HG03103 (cell line): ENCODE measurements around the gene IARS1.
A peak's percentile ranks its signal among the peaks of the same experiment; 100 is the strongest.

ENCODE experiments used
- ATAC-seq: cut with Tn5 transposase; IDR thresholded peaks from one replicate; pipeline ENCODE4 v1.9.1; 2021; ENCODE audit warnings: low read depth; ENCODE audit not compliant: unreplicated experiment

IARS1 gene

DNA sequence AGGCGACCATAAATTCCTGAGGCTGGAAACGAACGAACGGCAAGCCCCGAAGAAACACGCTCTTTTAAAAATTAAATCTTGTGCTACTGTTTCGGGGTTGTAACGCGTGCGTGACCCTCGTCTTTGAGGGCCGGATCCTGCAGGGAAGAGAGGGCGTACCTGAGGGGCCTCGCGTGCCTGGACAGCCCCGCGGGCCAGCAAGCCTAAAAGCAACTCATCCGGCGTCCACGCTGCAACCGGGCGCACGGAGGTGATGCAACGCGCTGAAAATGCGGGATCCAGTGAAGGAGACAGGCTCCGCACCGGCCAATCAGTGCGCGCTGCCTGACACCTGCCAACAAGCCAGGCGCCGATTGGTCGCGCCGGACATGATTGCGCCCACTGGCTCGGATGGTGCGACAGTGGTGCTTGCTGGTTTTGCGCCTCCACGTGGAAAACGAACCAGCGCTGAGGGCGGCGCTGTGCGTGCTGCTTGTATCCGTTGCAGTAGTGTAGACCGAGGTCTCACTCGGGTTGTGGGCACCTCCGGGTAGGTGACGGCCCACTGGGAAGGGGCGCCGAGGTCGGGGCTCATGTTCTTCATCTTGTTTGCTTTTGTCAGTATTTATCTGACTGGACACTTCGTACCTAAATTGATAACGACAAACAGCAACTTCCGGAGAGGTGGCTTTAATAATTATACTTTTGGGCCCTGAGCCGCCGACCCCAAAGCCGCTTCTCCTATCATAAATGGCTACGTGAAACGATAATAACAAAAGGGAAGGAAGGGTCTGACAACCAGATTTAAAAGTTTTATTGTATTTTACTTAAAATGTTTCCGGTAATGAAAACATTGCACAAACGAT is at the start of gene IARS1:
IARS1 (minus strand) TSS at position 246 of the 845 bp plus-strand sequence. CDS start 4,278 bp downstream, outside the sequence.
- ATAC-seq, result peak; percentile 94

DNA sequence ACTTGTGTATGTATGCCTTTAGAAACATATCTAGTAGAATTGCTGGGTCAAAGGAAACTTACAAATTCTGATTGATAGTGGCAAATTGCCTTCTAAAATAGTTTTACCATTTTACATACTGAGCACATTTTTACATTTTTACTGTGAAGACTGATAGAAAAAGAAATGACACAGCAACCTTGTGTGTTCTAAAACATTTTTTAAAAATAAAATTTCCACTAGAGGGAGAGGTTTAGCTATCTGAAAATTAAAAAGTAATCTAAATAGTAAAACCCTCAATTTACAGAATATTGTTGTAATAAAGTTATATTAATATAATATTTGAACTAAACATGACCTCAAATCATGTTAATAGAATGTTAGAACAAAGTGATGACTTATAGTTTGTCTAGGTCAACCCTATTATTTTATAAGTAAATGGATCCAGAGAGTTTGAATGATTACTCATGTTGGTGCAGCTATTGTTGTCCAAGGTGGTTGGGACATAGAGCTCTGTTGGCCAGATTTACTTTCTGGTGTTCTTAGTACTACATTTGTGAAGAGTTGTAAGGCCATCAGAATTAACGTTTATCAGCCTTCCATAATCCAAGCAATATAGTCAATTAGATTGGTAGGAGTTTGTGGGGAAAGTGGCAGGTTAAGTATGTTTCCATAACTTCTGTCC is 49.5 kb upstream of the IARS1 start:
- ATAC-seq, result no peak

DNA sequence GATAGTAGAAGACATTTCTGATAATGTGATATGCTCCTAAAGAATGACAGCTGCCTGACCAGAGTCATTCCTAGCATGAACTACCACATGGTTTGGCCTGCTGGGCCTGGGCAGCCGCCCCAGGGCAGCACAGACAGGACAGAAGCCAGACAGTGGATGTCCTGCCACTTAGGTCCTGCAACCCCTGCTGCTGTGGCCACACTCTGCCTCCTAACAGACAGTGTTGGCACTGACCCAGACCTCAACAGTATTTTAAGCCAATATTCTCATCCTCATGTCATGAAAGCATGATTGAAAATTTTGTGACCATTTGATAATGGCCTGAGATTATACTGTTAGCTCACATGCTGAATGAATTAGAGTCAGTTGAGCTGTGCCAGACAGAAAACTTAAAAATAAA is 48.1 kb upstream of the IARS1 start:
- ATAC-seq, result no peak

DNA sequence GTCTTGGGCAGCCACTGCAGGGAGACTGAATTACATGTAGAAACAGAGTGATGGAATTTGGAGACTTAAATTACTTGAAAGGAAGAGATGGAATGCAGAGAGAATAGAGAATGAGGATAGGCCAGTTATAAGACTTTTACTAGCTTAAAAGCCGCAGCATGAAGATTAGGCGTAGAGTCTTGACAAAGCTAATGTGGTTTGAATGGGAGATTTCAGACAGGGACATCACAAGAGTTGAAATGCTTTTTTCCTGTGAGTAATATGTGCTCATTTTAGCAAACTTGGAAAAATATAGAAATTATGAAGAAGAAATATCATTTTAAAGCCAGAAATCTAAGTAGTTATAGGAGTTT is 39.8 kb upstream of the IARS1 start:
- no peak for ATAC-seq

DNA sequence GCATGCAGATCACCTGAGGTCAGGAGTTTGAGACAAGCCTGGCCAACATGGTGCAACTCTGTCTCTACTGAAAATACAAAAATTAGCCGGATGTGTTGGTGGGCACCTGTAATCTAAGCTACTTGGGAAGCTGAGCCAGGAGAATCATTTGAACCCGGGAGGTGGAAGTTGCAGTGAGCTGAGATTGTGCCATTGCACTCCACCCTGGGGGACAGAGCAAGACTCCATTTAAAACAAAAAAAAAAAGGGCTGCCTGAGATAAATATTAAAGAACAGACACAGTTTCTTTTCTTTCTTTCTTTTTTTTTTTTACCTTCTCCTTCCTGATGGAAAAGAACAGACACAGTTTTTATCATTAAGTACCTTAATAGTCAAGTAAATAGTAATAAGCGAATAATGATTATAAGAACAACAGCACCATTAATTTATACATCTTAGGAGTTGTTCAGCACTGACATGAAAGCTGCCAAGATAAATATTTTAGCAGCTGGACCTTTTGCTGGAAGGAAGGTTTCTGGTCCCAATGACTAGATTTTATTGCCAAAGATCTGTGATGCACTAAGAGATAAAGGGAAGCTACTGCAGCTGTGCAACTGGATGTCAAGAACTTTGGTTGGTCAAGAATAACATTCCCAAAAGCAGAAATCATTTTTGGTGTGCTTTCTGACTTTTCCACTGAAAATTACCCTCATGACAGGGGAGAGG is 39.2 kb upstream of the IARS1 start:
- ATAC-seq, result no peak

DNA sequence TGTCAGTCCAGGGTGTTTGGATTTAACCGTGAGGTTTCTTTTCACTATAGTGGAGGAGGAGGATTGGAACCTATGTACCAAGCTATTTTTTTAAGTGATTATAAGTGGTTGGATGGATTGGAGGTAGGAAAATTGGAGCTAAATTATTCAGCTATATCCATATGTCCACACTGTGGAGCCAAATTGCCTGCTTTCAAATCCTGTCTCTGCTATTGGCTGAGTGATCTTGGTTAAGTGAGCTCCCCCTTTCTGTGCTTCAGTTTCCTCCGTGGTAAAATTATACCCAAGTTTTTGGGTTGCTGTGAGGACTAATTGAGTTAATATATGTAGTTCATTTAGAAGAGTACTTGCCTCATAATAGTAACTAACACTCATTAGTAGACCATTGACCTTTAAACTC is 34.7 kb upstream of the IARS1 start:
- ATAC-seq, result no peak

DNA sequence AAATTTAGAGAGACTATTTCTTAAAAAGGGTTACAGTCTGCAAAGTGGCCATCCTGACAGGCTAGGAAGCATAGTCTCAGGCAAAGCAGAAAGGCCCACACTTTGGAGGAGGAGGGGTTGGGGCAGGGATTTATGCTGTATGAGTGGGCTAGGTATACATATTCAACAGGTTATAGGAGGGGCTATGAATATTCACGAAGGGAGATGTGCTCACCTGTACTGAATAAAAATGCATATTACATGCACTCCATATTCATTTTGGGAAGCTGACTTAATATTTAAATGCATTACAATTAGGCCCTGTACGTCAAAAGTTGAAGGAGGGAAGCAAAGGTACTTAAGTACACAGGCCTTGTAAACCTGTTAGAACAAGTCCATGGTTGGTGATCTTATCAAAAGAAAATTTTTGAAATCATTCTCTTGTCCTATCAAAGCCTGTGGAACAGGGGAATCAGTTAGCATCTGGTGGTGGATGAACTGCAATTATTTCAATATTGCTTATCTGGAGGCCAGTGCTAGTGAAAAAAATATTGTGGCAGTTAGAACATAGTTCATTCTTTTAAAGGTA is 33.9 kb upstream of the IARS1 start:
- no peak for ATAC-seq

DNA sequence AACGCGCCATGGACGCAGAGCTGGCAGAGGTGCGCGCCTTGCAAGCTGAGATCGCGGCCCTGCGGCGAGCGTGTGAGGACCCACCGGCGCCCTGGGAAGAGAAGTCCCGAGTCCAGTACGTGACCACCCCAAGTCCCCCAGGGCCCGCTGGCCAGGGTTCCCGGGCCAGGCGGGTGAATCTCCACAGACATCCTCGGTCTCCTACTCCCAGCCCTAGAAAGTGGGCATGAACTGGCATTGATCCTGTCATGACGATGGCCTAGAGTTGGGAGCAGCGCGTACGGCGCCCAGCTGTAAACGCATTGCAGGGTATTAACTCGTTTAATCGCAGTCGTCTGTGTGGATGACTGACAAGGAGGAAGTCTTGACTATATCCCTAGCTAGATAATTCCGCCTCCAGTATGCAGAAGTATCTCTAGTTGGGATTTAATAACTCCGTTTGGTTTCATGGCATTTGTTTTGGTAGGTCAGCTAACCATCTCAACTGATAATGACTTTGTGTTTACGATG is 32.5 kb upstream of the IARS1 start:
- peak; percentile 5 for ATAC-seq

DNA sequence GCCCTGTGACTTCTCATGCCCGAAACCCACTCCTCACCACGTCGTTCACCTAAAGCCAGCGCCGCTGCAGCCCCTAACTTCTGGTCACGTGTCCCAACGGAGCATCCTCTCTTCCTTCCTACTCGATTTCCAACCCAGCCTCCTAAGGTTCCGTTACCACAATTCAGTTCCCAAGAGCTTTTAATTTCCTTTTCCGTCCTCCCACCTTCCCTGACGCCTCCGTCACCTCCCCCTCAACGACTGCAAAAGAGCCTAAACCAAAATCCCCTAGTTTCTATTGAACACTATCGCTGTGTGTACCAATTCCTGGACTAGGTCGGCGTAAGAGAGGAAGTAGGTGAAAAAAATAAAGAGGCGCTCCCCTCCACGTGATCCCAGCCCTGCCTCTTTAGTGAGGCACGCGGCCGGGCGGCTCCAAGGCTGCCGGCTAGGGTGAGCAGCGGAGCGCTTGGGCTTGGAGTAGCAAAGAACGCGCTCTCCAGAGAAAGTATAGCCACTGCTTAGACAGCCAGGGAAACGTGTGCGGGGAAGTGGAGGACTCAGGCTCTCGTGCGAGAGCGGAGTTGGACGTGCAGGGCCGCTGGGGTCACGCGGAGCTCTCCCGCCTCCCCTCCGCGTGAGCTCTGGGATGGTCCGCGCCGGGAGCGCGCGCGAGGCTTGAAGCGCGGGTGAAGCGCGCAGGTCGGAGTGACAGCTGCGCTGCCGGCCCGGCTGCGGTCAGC is 31.9 kb upstream of the IARS1 start, which contains the start of the genes CENPP and NOL8:
CENPP (plus strand) TSS at position 685 of the 722 bp plus-strand sequence.
NOL8 (minus strand) TSS at position 82 of the 722 bp plus-strand sequence. CDS start 1,189 bp downstream, outside the sequence.
- peak; percentile 87 for ATAC-seq

DNA sequence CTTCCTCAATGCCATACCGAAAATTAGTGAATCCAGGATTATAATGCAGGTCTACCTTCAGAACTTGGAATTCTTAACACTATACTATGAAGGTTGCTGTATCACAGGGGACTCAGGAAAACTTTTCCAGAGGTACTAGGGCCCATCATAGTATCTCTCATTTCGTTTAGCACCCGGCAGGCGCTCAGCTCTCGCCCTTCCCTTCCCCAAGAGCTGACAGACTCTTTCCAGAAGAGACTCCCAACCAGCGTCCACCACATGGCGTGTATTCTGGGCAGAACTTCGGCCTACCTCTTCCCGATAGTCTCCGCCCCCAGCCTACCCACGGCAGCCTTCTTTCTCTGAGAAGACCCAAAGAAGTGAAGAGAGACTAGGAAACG is 31.4 kb upstream of the IARS1 start:
- ATAC-seq, result no peak

DNA sequence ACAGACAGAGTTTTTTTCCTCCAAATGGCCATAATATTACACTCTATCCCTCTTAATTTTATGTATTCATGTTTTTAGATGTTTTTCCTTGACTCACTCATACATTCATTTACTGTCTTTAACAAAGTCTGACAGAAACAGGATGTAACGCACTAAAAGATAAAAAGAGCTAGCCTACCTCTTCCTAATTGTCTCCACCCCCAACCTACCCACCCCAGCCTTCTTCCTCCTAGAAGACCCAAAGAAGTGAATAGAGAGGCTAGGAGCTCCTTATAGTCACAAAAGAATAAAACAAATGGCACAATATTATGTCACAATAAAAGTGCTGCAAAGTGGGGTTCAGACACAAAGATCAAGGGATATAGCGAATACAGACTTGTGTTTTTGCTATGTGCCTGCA is 30.9 kb upstream of the IARS1 start:
- ATAC-seq, result no peak

DNA sequence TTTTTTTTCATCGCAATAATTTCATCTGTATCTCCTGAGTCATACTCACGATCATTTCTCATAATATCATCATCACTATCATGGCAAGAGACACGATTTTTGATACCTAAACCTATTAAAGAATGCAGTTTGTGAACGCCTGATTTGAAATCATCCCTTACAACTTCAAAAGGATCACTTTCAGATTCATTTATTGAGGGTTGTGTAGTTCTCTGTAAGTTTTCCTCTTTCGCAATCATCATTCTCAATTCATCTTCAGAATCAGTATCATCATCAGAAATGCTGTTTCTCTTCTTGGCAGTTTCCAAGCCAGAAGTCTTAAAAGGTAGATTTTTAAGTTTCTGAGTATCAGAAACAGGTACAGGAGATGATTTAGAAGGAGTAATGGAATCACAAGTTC is 22.0 kb upstream of the IARS1 start:
- no peak for ATAC-seq

DNA sequence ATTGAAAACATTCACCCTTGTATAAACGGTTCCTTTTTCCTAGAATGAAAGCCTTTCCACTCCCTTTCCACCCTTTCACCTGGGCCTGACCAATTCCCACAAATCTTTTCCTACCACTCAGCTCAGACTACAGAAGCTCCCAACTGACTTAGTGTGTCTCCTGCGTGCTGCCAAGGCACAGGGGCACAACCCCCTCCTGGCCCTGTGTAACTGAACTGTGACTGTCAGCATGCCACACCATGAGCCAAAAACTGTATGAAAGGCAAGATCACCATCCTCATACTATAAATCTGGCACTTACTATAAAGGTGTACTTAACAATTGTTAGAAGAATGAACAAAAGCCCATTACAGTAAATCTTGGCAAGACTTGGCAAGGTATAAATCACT is 20.1 kb upstream of the IARS1 start:
- no peak for ATAC-seq

DNA sequence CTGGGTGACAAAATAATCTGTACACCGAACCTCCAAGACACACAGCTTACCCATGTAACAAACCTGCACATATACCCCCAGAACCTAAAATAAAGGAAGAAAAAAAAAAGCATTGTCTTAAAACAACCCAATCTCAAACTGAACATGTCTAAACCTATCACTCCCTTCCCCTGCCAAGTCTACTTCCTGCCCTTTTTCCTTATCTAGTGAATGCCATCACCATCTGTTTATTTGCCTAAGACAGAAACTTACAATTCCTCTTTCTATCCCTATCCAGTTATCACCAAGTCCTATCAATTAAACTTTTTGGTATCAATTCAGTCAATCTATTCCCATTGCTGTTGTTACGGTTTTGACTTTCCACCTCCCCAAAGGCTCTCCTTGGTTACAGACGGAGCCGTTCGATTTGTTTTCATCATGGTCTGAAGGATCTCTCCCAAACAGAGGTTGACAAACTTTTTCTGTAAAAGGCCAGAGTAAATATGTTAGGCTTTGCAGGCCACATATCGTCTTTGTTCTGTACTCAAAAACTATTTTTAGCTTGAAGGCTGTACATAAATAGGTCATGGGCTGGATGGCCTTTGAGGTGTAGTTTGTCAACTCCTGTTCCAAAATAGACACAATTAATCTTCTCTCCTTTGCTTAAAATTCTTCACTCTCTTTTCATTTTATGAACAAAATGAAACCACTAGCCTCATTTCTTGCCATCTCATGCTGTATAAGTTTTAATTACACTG is 19.6 kb upstream of the IARS1 start:
- ATAC-seq, result no peak

DNA sequence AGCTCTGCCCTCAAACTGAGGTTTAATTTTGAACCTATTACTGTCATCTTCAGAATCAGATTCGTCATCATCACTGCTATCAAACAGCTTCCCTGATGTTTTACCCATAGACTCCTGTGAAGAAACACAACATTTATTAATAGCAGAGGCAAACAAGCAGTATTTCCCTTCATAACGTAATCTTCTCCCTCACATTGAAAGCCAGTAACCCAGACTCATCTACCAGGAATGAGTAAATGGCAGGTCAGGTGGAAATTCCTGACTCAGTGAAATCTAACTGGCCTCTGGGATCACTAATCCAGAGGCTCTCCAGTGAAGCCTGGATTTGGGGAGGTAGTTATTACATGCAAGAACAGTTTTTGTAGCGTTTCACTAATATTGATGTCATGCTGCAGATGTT is 17.1 kb upstream of the IARS1 start:
- no peak for ATAC-seq

DNA sequence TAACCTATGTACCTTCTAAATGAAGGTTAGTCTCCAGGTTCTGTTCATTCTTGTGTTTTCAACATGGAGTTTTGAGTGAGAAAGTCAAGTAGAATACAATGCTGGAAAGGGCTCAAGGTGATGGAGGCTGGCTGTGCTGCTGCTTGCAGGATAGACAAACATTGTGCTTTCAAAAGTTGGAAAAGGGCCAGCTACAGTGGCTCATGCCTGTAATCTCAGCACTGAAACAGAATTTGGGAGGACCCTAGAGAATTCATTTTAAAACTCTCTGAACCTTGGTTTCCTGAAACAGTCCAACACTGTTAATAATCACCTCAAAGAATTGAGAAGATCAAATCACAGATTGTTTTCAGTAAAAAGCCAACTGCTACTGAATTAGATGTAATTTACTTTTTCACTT is 15.4 kb upstream of the IARS1 start:
- ATAC-seq, result no peak

DNA sequence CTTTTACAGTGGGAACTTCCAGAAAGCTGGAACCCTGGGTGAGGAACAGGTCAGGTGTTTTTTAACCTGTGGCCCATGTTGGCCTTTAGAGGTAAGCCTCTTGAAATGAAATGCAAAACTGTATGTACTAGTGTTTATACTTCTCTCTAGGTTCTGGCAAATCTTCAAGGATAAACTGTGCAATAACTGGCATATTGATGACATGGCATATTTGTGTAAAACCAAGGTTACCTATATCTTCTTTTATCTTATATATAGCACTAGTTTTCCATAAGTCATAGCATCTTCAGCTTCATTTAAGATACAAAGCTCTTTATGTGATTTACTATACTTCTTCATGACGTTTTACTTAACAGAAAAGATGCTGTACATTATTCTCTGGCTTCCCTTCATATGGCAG is 7.4 kb upstream of the IARS1 start:
- no peak for ATAC-seq

DNA sequence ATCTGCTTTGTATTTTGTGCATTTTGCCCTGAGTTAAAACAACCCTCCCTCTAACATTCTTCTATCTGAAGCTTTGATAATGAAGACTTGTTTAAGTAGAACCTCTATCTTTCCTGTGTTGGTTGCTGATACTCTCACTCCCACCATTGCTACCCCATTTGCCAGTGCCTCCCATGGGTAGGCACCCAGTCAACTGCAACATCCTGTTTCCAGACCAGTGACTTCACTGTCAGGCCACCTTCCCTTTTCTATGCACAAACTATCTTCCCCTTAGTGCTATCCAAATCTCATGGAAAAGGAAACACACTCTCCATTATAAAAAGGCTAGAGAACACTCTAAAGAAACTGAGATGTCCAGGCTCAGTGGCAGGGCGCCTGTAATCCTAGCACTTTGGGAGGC is 5.6 kb upstream of the IARS1 start:
- no peak for ATAC-seq

DNA sequence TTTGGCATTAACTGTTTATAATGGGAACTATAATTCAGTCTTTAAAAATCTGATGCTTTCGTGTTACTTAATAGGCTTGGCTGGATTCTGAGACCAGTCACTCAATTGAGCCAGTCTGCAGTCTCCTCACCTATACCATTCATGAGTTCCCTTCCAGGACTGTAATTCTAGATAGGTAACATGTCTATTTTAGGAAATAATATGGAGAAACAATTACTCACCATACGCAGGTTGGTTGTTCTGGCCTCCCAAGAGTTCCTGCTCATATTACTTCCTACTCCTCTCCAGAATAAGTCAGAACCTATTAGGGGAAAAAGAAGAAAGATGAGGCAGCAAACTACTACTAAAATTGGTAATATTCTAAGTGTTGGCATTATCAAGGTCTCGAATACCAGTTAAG is 4.5 kb upstream of the IARS1 start:
- ATAC-seq, result no peak

DNA sequence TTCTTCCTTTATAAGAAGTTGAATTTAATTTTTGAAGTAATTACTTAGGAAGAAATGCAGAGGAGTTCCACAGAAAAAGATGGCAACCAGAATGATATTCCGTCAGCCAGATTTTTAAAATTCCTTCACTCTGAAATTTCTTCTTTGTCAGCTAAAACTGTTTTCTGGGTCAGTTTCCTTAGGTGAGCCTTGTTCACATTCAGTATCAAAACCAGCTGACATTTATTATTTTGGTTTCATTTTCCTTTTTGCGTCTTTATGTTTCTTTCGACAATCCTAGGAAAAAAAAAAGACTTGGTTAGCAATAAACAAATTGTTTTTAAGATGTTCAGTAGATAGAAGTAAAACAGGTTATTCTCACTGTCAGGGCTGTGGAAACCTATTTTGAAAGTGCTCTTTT is 4.1 kb upstream of the IARS1 start:
- ATAC-seq, result no peak
